MCF 10A (cell line): ENCODE data around the gene JAG2. TPM values are rescaled to one million over a fixed set of nuclear protein-coding genes. Genes with fewer than 3 reads are reported as not detected.

ENCODE experiments used
- BruUV-seq: library from RNA; stranded (reverse); fragments of 400-500 nt; replicated peaks from 2 replicates; lab custom pipeline; 2021; lab: Mats Ljungman, UMichigan
- CTCF ChIA-PET: fragments of 300-600 bp; sonication (Branson Sonifier 250); formaldehyde crosslinking; extraction: SDS; loops from one replicate; lab custom pipeline; 2021; ENCODE audit warnings: antibody characterized with exemption, inconsistent platforms; lab: Yijun Ruan, JAX
- POLR2A ChIA-PET: fragments of 300-600, 350-650 bp; sonication (Branson Sonifier 250); formaldehyde crosslinking; extraction: SDS; loops from one replicate; lab custom pipeline; 2020; ENCODE audit warnings: antibody characterized with exemption, inconsistent platforms; lab: Yijun Ruan, JAX
- DNase-seq: peaks from one replicate; pipeline ENCODE4 v3.0.0-alpha.2; 2018; ENCODE audit not compliant: unreplicated experiment
- H3K27ac Mint-ChIP-seq: one replicate; pipeline ENCODE4 v1.8.0; 2022; ENCODE audit warnings: mild to moderate bottlenecking, low read depth, mixed read lengths; ENCODE audit not compliant: unreplicated experiment
- H3K27me3 Mint-ChIP-seq: one replicate; pipeline ENCODE4 v1.8.0; 2022; ENCODE audit warnings: mixed read lengths; ENCODE audit not compliant: insufficient read depth, unreplicated experiment
- H3K36me3 Mint-ChIP-seq: one replicate; pipeline ENCODE4 v1.8.0; 2022; ENCODE audit warnings: mild to moderate bottlenecking, moderate library complexity, mixed read lengths; ENCODE audit not compliant: insufficient read depth, unreplicated experiment
- H3K4me1 Mint-ChIP-seq: one replicate; pipeline ENCODE4 v1.8.0; 2022; ENCODE audit warnings: mixed read lengths; ENCODE audit not compliant: insufficient read depth, unreplicated experiment
- H3K4me3 Mint-ChIP-seq: one replicate; pipeline ENCODE4 v1.8.0; 2022; ENCODE audit warnings: mild to moderate bottlenecking, moderate library complexity, mixed read lengths; ENCODE audit not compliant: unreplicated experiment
- H3K9me3 Mint-ChIP-seq: one replicate; pipeline ENCODE4 v1.8.0; 2022; ENCODE audit warnings: mixed read lengths; ENCODE audit not compliant: unreplicated experiment
- intact Hi-C: fragments of 100-400 bp; cut with micrococcal nuclease; formaldehyde crosslinking; loops from 2 replicates; pipeline ENCODE4 v1.14.1; 2022
- total RNA-seq: library from RNA; stranded (reverse); gene quantifications from 2 replicates; pipeline ENCODE4 v1.2.3, GENCODE V29; 2022
- TF ChIP-seq, protein P1 (sequence below): fragments of 200-600 bp; IDR thresholded peaks from one replicate; pipeline ENCODE4 v1.8.0; 2022; ENCODE audit warnings: antibody characterized with exemption, mild to moderate bottlenecking; ENCODE audit not compliant: unreplicated experiment

JAG2 gene
- total RNA-seq, 1 experiment from 2014 or later: 33.5 TPM

DNA sequence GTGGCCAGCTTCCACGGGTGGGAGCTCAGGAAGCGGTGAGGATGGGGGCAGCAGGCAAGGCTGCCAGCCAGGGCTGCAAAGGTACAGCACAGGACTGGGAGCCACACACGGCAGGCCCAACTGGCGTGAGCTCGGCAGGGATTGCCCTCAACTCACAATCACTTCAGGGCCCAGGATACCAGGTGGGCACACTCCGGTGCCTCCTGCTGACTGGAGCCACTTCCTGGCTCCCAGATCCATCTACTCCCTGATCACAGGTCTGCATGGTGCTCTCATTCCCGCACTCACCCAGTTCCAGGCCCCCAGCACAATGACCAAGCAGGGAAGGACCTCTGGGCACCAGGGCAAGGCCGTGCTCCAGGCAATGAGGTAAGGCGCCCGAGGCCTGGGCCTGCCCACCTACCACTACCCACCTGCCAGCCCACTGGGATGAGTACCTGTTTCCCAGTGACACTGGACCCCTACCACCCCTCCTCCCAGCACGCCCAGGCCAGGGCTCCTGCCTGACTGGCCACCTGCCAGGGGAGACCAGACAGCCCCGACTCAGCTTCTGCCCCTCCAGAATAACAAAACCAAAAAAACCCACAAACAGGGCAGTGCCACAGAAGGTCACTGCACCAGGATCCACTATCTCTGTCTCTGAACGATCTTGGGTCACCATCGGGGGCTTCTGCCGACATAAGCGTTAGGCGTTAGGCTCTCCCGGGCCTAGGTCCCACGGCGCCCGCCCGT is 1.8 kb downstream of the JAG2 start:
- TF ChIP-seq, protein P1, sequence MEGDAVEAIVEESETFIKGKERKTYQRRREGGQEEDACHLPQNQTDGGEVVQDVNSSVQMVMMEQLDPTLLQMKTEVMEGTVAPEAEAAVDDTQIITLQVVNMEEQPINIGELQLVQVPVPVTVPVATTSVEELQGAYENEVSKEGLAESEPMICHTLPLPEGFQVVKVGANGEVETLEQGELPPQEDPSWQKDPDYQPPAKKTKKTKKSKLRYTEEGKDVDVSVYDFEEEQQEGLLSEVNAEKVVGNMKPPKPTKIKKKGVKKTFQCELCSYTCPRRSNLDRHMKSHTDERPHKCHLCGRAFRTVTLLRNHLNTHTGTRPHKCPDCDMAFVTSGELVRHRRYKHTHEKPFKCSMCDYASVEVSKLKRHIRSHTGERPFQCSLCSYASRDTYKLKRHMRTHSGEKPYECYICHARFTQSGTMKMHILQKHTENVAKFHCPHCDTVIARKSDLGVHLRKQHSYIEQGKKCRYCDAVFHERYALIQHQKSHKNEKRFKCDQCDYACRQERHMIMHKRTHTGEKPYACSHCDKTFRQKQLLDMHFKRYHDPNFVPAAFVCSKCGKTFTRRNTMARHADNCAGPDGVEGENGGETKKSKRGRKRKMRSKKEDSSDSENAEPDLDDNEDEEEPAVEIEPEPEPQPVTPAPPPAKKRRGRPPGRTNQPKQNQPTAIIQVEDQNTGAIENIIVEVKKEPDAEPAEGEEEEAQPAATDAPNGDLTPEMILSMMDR: no peak
- no peak overlapping the region for H3K27ac Mint-ChIP-seq
- BruUV-seq: TSS peak; percentile 34
- CTCF ChIA-PET: interaction anchor here (0.6 to 4.0 kb wide), 6 partner anchors 47 to 381 kb away, joined by 3 to 32 read pairs (median 3); no protein-coding TSS in a partner anchor
- intact Hi-C loops: loop anchor here (1.0 kb wide), 1 partner anchor 75 kb away; no protein-coding TSS in a partner anchor
- peak overlapping the region; percentile 66 for H3K4me3 Mint-ChIP-seq
- peaks cover 7% of the 10 kb centered on the region for H3K36me3 Mint-ChIP-seq
- peaks cover 12% of the 10 kb centered on the region for H3K4me1 Mint-ChIP-seq
- H3K27me3 Mint-ChIP-seq: no peaks in the 10 kb centered on the region
- no peaks in the 10 kb centered on the region for H3K9me3 Mint-ChIP-seq
- POLR2A ChIA-PET: interaction anchor here (0.5 to 7.2 kb wide), 6 partner anchors 63 to 194 kb away, joined by 3 to 79 read pairs (median 4); partner anchors contain the start of gene BRF1
- peak; percentile 48 for DNase-seq

DNA sequence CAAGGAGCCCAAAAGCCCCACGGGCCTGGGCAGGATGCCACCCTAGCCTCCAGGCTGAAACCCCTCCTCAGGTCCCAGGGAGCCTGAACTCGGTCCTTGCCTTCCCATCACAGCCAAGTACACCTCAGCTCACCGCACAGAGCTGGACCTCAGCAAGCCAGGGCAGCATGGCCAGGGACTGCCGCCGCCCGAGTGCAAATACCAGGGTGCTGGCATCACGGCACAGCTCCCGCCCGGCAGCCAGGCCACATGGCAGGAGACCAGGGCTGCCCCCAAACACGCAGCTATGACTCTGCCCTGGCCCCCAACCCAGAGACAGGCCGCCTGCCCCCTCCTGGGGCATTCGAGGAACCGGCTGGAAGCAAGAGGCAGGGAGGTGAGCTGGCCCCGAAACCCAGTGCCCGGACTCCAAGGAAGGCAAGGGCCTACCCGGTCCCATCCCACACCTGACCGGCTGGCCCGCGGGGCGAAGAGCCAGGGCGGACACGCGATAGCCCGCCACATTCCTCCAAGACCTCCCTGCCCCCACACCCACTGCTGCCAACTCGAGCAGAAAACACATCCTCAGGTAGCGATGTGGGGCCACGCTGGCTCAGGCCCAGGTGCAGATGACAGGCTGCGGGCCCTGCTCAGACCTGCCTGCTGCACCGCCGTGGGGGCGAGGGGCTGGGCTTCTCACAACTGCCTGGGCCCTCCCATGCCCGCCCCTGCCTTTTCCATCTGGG is 2.7 kb downstream of the JAG2 start:
- Mint-ChIP-seq H3K27me3 (no peaks in the 10 kb centered on the region), H3K9me3 (no peaks in the 10 kb centered on the region), H3K27ac (no peak overlapping the region), H3K4me3 (peak overlapping the region; percentile 66), H3K4me1 (peaks cover 12% of the 10 kb centered on the region), H3K36me3 (peaks cover 7% of the 10 kb centered on the region)
- TF ChIP-seq, protein P1: no peak
- intact Hi-C loops: no loop called here
- POLR2A ChIA-PET: interaction anchor here (1.4 to 7.2 kb wide), 4 partner anchors 72 to 194 kb away, joined by 3 to 79 read pairs (median 6); partner anchors contain the start of gene BRF1
- BruUV-seq: no TSS peak
- DNase-seq: peak; percentile 68
- CTCF ChIA-PET: interaction anchor here (0.5 to 4.0 kb wide), 10 partner anchors 34 to 382 kb away, joined by 3 to 32 read pairs (median 3); no protein-coding TSS in a partner anchor

DNA sequence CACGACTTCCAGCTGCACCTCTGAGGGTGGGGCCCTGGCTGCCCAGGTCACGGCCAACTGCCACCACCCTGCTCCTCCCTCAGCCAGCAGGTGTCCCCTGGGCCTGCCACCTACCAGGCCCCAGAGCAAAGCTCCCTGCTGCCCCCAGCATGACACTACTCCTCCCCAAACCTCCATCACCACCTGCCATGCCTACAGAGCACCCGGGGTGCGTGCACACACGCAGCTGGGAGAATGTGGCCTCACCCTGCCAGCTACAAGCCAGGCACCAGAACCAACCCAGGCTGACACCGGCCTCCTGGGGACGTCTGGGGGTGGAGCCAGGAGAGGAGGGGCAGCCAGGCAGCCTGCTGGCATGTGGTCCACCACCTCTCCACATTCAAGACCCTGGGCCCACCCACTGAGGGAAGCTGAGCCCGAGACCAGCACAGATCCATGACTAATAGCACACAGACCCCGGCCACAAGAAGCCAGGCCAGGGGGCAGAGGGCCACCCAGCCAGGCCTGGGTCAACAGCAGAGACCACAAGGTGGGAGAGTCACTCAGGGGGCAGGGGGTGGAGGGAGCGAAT is 3.4 kb downstream of the JAG2 start:
- intact Hi-C loops: no loop called here
- H3K9me3 Mint-ChIP-seq: no peaks in the 10 kb centered on the region
- ChIA-PET POLR2A (interaction anchor here (1.7 to 7.2 kb wide), 3 partner anchors 71 to 193 kb away, joined by 4 to 79 read pairs (median 8); no protein-coding TSS in a partner anchor), CTCF (interaction anchor here (0.6 to 4.0 kb wide), 4 partner anchors 33 to 75 kb away, joined by 3 to 32 read pairs (median 3); no protein-coding TSS in a partner anchor)
- peaks cover 12% of the 10 kb centered on the region for H3K4me1 Mint-ChIP-seq
- DNase-seq: no peak
- TF ChIP-seq, protein P1: no peak
- H3K27me3 Mint-ChIP-seq: no peaks in the 10 kb centered on the region
- no peak overlapping the region for H3K27ac Mint-ChIP-seq
- no TSS peak for BruUV-seq
- H3K36me3 Mint-ChIP-seq: peaks cover 7% of the 10 kb centered on the region
- peak overlapping the region; percentile 66 for H3K4me3 Mint-ChIP-seq
